Measurements from ENCODE around the gene REEP5. TPM values are rescaled to one million over a fixed set of nuclear protein-coding genes. Genes with fewer than 3 reads are reported as not detected.
A peak's percentile ranks its signal among the peaks of the same experiment; 100 is the strongest.

The REEP5 gene
- total RNA-seq, 4 donors from 2014 or later = 19.8 to 47.5 (median 35.6) TPM

DNA sequence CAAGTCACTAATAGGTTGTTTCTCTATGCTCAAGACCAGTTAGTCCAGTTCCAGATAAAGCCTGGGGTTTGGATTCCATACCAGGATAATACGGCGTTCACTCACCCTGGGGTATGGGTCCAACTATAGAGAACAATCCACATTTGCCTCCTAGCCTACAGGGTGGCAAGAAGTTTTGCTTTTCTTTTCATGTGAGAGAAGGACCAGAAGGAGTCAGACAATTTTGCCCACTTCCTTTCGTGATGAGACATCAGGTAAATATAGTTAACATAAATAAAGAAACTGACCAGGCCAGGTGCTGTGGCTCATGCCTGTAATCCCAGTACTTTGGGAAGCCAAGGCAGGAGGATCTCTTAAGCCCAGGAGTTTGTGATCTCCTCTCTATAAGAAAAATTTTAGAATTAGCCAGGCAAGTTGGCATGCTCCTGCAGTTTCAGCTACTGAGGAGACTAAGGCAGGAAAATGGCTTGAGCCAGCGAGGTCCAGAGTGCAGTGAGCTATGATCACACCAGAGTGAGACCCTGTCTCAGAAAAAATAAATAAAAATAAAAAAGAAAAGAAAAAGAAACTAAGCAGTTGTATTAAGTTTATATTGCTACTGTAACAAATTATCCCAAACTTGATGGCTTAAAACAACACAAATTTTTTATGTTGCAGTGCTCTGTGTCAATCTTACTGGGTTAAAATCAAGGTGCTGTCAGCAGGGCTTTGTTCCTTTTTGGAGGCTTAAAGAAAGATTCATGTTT is 7.5 kb upstream of the REEP5 start:
- H3K27ac ChIP-seq = peak overlapping the region in 2 of 4 donors; percentile 47 to 72
- TF ChIP-seq, protein P1, sequence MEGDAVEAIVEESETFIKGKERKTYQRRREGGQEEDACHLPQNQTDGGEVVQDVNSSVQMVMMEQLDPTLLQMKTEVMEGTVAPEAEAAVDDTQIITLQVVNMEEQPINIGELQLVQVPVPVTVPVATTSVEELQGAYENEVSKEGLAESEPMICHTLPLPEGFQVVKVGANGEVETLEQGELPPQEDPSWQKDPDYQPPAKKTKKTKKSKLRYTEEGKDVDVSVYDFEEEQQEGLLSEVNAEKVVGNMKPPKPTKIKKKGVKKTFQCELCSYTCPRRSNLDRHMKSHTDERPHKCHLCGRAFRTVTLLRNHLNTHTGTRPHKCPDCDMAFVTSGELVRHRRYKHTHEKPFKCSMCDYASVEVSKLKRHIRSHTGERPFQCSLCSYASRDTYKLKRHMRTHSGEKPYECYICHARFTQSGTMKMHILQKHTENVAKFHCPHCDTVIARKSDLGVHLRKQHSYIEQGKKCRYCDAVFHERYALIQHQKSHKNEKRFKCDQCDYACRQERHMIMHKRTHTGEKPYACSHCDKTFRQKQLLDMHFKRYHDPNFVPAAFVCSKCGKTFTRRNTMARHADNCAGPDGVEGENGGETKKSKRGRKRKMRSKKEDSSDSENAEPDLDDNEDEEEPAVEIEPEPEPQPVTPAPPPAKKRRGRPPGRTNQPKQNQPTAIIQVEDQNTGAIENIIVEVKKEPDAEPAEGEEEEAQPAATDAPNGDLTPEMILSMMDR (IDR thresholded peaks at IDR 0.05) = no peak
- no peak for TF ChIP-seq POLR2A (IDR thresholded peaks at IDR 0.05)

DNA sequence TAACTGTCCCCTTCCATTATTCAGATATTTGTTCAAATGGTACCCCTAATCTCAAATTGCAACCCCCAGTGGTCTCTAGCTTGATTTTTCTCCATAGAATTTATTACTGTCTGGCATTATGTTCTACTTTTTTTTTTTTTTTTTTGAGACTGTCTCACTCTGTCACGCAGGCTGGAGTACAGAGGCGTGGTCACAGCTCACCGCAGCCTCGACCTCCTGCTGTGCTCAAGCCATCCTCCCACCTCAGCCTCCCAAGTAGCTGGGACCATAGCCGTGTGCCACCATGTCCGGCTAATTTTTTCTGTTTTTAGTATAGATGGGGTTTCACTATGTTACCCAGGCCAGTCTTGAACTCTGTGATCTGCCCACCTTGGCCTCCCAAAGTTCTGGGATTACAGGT is 2.0 kb upstream of the REEP5 start:
- no peaks in the 10 kb centered on the region for H3K27me3 ChIP-seq
- H3K36me3 ChIP-seq = peaks cover 0 to 10% (median 0%) of the 10 kb centered on the region in 3 donors
- H3K9me3 ChIP-seq = no peaks in the 10 kb centered on the region
- no peak for TF ChIP-seq POLR2A (IDR thresholded peaks at IDR 0.05)
- TF ChIP-seq, protein P1 (IDR thresholded peaks at IDR 0.05) = no peak
- peaks cover 0 to 27% (median 9%) of the 10 kb centered on the region in 4 donors for H3K4me1 ChIP-seq
- H3K27ac ChIP-seq = peak overlapping the region in 2 of 4 donors; percentile 96 to 97
- DNase-seq = no peak
- no peak overlapping the region for H3K4me3 ChIP-seq

More for the DNA sequence above, 7.5 kb upstream of the REEP5 start:
- H3K27me3 ChIP-seq = no peaks in the 10 kb centered on the region
- DNase-seq = no peak
- H3K4me1 ChIP-seq = peaks cover 0 to 5% (median 3%) of the 10 kb centered on the region in 4 donors
- no peaks in the 10 kb centered on the region for H3K9me3 ChIP-seq
- H3K36me3 ChIP-seq = no peaks in the 10 kb centered on the region
- H3K4me3 ChIP-seq = no peak overlapping the region

DNA sequence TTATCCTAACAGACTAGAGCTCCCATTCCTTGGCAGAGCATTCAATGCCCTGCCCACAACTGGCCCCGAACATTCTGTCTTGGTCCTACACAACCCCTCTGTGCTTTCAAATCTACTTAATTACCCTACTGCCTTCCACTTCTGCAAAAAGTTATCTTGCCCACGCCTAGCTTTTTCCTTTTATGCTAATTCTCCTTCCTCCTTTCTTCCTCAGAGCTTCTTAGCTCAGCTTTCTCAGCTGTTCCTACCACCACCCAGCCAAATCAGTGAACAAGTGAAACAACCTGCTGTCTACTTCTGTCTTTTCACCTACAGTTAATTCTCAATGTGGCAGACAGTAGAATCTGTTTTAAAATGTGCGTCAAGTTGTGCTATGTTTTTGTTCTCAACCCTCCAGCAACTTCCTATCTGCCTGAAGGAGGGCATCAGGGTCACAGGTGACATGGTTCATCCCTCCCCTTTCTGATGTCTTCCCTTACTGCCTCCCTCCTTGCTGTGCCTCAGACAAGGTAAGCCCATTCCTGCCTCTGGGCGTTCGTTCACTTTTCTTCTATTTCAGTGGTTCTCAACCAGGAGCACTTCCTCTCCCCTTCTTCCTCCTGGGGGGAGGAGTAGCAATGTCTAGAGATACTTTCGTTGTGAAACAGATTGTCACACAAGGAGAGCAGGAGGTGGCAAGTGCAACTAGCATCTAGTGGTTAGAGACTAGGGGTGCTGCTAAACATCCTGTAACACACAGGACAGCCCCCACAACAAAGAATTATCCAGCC is 1.3 kb upstream of the REEP5 start:
- H3K27ac ChIP-seq = peak overlapping the region; percentile 90 to 97 (median 95)

DNA sequence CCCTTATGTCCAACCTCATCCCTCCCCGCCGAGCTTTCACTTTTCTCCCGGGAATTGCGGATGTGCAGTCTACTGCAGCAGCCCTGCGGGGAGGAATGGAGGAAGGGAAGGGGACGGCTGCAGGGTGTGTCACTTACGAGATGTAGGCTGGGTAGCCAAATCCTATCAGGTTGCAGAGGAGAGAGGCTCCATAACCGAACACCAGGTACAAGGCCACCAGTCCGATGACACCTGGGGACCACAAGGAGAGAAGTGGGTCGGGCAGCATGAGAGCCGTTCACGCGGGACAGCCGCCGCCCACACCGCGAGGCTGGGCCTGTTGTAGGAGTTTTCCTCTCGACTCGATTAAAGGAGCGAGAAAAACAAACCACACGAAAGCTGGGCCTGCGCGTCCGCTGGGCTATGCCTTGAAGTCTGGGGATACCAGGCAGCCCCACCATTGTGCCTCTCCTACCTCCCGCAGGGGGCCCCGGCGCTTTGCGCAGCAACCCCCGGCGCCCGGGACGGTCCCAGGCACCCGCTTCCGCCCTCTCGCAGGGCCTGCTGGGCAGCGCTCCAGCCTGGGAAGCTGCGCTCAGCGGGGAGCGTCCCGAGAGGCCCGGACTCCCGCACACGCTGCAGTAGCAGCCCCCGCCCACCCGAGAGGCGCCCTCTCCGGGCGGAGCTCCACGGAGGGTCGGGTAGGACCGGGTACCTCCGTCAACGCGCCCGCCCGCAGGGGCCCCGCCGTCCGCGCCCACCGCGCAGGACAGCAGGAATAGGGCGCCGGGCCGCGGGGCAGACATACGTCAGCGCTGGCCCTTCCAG is 798 bp downstream of the REEP5 start:
- DNase-seq = peak; percentile 58 to 81 (median 80)
- no peak for TF ChIP-seq POLR2A (IDR thresholded peaks at IDR 0.05)
- TF ChIP-seq, protein P1 (IDR thresholded peaks at IDR 0.05) = peak in 2 of 6 experiments; percentile 6 to 13
- H3K4me1 ChIP-seq = peaks cover 0 to 38% (median 9%) of the 10 kb centered on the region in 4 donors

More for the DNA sequence above, 1.3 kb upstream of the REEP5 start:
- Histone ChIP-seq H3K4me1 (peaks cover 0 to 32% (median 9%) of the 10 kb centered on the region in 4 donors), H3K9me3 (no peaks in the 10 kb centered on the region), H3K4me3 (peak overlapping the region in 2 of 4 donors; percentile 91 to 96), H3K27me3 (no peaks in the 10 kb centered on the region), H3K36me3 (peaks cover 0 to 10% (median 0%) of the 10 kb centered on the region in 3 donors)
- DNase-seq = peak in 2 of 3 donors; percentile 60 to 63
- TF ChIP-seq POLR2A (IDR thresholded peaks at IDR 0.05) = no peak
- TF ChIP-seq, protein P1 (IDR thresholded peaks at IDR 0.05) = peak in 1 of 6 experiments; percentile 4

DNA sequence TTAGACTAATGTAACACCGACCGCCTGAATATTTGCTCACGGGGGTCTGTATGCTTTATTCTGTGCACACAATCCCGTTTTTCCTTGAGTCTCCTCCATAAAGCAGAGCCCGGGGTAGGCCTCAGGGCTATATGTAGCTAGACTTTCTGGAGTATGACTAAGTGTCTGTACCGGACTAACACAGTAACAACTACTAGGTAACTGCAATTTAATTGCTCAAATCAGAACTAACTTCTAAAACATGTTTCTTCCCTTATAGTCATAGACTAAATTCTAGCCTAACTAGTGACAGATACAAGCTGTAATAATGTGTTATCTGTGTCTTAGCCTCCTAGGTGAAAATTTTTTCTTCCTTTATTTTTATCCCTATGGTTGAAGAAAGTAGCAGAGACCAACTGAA is 2.1 kb downstream of the REEP5 start:
- TF ChIP-seq POLR2A (IDR thresholded peaks at IDR 0.05) = no peak
- TF ChIP-seq, protein P1 (IDR thresholded peaks at IDR 0.05) = no peak
- Histone ChIP-seq H3K4me3 (peak overlapping the region in 1 of 4 donors; percentile 89), H3K4me1 (peaks cover 0 to 44% (median 9%) of the 10 kb centered on the region in 4 donors)

More for the DNA sequence above, 798 bp downstream of the REEP5 start:
- peaks cover 0 to 18% (median 0%) of the 10 kb centered on the region in 3 donors for H3K36me3 ChIP-seq
- peak overlapping the region; percentile 87 to 96 (median 90) for H3K4me3 ChIP-seq
- no peaks in the 10 kb centered on the region for H3K9me3 ChIP-seq
- peak overlapping the region; percentile 90 to 97 (median 95) for H3K27ac ChIP-seq
- H3K27me3 ChIP-seq = no peaks in the 10 kb centered on the region

More for the DNA sequence above, 2.1 kb downstream of the REEP5 start:
- DNase-seq = no peak
- H3K27me3 ChIP-seq = no peaks in the 10 kb centered on the region
- H3K9me3 ChIP-seq = no peaks in the 10 kb centered on the region
- peaks cover 0 to 18% (median 0%) of the 10 kb centered on the region in 3 donors for H3K36me3 ChIP-seq
- no peak overlapping the region for H3K27ac ChIP-seq

All from Peyer's patch (tissue), 4 donors.